ENCODE data around the gene KRTAP5-6.

The KRTAP5-6 gene

GRCh38 chr11:1739576-1739975, 42.6 kb downstream of the KRTAP5-6 start:
- Mint-ChIP-seq H3K4me1 (ENCODE audit: low read depth) (no peaks in the 10 kb centered on the region), H3K9me3 (peaks cover 24% of the 10 kb centered on the region), H3K27ac (no peak overlapping the region), H3K27me3 (peaks cover 16% of the 10 kb centered on the region), H3K36me3 (ENCODE audit: low read depth) (peaks cover 10% of the 10 kb centered on the region), H3K4me3 (no peak overlapping the region)

- Mint-ChIP-seq H3K4me1 (ENCODE audit: low read depth) (no peaks in the 10 kb centered on the region), H3K9me3 (peaks cover 22% of the 10 kb centered on the region), H3K27me3 (peaks cover 10% of the 10 kb centered on the region), H3K36me3 (ENCODE audit: low read depth) (peaks cover 6% of the 10 kb centered on the region), H3K27ac (no peak overlapping the region), H3K4me3 (no peak overlapping the region)
Measured at GRCh38 chr11:1740786-1741530, 44.0 kb downstream of the KRTAP5-6 start.

GRCh38 chr11:1741741-1742140, 44.7 kb downstream of the KRTAP5-6 start:
- H3K4me3 Mint-ChIP-seq, result no peak overlapping the region
- H3K9me3 Mint-ChIP-seq, result peaks cover 19% of the 10 kb centered on the region

GRCh38 chr11:1742371-1742770, 45.4 kb downstream of the KRTAP5-6 start:
- H3K4me3 Mint-ChIP-seq, result no peak overlapping the region
- H3K9me3 Mint-ChIP-seq, result peaks cover 13% of the 10 kb centered on the region
- H3K4me1 Mint-ChIP-seq (ENCODE audit: low read depth), result no peaks in the 10 kb centered on the region
- H3K27ac Mint-ChIP-seq, result no peak overlapping the region
- peaks cover 5% of the 10 kb centered on the region for H3K27me3 Mint-ChIP-seq
- no peaks in the 10 kb centered on the region for H3K36me3 Mint-ChIP-seq (ENCODE audit: low read depth)

More at GRCh38 chr11:1741741-1742140, 44.7 kb downstream of the KRTAP5-6 start:
- H3K36me3 Mint-ChIP-seq (ENCODE audit: low read depth), result no peaks in the 10 kb centered on the region
- H3K4me1 Mint-ChIP-seq (ENCODE audit: low read depth), result no peaks in the 10 kb centered on the region
- no peak overlapping the region for H3K27ac Mint-ChIP-seq
- H3K27me3 Mint-ChIP-seq, result peaks cover 5% of the 10 kb centered on the region

GRCh38 chr11:1742869-1743584, 46.0 kb downstream of the KRTAP5-6 start:
- no peak overlapping the region for H3K27ac Mint-ChIP-seq
- peaks cover 5% of the 10 kb centered on the region for H3K27me3 Mint-ChIP-seq
- H3K36me3 Mint-ChIP-seq (ENCODE audit: low read depth), result no peaks in the 10 kb centered on the region
- no peak overlapping the region for H3K4me3 Mint-ChIP-seq
- no peaks in the 10 kb centered on the region for H3K4me1 Mint-ChIP-seq (ENCODE audit: low read depth)
- H3K9me3 Mint-ChIP-seq, result peaks cover 8% of the 10 kb centered on the region

GRCh38 chr11:1743585-1744136, 46.7 kb downstream of the KRTAP5-6 start:
- Mint-ChIP-seq H3K9me3 (peaks cover 8% of the 10 kb centered on the region), H3K4me3 (no peak overlapping the region), H3K27me3 (no peaks in the 10 kb centered on the region), H3K4me1 (ENCODE audit: low read depth) (peaks cover 3% of the 10 kb centered on the region), H3K27ac (no peak overlapping the region), H3K36me3 (ENCODE audit: low read depth) (no peaks in the 10 kb centered on the region)

- H3K27me3 Mint-ChIP-seq, result peaks cover under 1% of the 10 kb centered on the region
- no peak overlapping the region for H3K4me3 Mint-ChIP-seq
- H3K4me1 Mint-ChIP-seq (ENCODE audit: low read depth), result peaks cover 3% of the 10 kb centered on the region
- peaks cover 8% of the 10 kb centered on the region for H3K9me3 Mint-ChIP-seq
- H3K36me3 Mint-ChIP-seq (ENCODE audit: low read depth), result no peaks in the 10 kb centered on the region
- H3K27ac Mint-ChIP-seq, result no peak overlapping the region
Measured at GRCh38 chr11:1744137-1744886, 47.3 kb downstream of the KRTAP5-6 start.

- Mint-ChIP-seq H3K36me3 (ENCODE audit: low read depth) (no peaks in the 10 kb centered on the region), H3K27ac (no peak overlapping the region)
Measured at GRCh38 chr11:1744891-1745700, 48.1 kb downstream of the KRTAP5-6 start.

GRCh38 chr11:1745701-1746320, 48.8 kb downstream of the KRTAP5-6 start:
- Mint-ChIP-seq H3K4me1 (ENCODE audit: low read depth) (peaks cover 16% of the 10 kb centered on the region), H3K36me3 (ENCODE audit: low read depth) (no peaks in the 10 kb centered on the region), H3K4me3 (no peak overlapping the region), H3K27ac (no peak overlapping the region), H3K27me3 (peaks cover 14% of the 10 kb centered on the region), H3K9me3 (peaks cover 8% of the 10 kb centered on the region)

More at GRCh38 chr11:1744891-1745700, 48.1 kb downstream of the KRTAP5-6 start:
- Mint-ChIP-seq H3K9me3 (peaks cover 8% of the 10 kb centered on the region), H3K4me1 (ENCODE audit: low read depth) (peaks cover 10% of the 10 kb centered on the region), H3K4me3 (no peak overlapping the region), H3K27me3 (peaks cover 8% of the 10 kb centered on the region)

- H3K27ac Mint-ChIP-seq, result no peak overlapping the region
Measured at GRCh38 chr11:1746511-1746931, 49.5 kb downstream of the KRTAP5-6 start.

GRCh38 chr11:1746956-1747752, 50.2 kb downstream of the KRTAP5-6 start:
- peaks cover 14% of the 10 kb centered on the region for H3K27me3 Mint-ChIP-seq
- H3K4me1 Mint-ChIP-seq (ENCODE audit: low read depth), result peaks cover 17% of the 10 kb centered on the region
- H3K9me3 Mint-ChIP-seq, result peaks cover 8% of the 10 kb centered on the region
- H3K4me3 Mint-ChIP-seq, result no peak overlapping the region
- H3K36me3 Mint-ChIP-seq (ENCODE audit: low read depth), result no peaks in the 10 kb centered on the region
- H3K27ac Mint-ChIP-seq, result no peak overlapping the region

More at GRCh38 chr11:1746511-1746931, 49.5 kb downstream of the KRTAP5-6 start:
- H3K4me1 Mint-ChIP-seq (ENCODE audit: low read depth), result peaks cover 16% of the 10 kb centered on the region
- no peaks in the 10 kb centered on the region for H3K36me3 Mint-ChIP-seq (ENCODE audit: low read depth)
- H3K27me3 Mint-ChIP-seq, result peaks cover 14% of the 10 kb centered on the region
- no peak overlapping the region for H3K4me3 Mint-ChIP-seq
- peaks cover 8% of the 10 kb centered on the region for H3K9me3 Mint-ChIP-seq

Measured in stimulated activated naive CD8-positive, alpha-beta T cell treated with anti-CD3 and anti-CD28 coated beads, Interleukin-15, Interleukin-2, amounts not matched to agents 100 ng/mL and 50 ng/mL, for 24 hours (primary cell).